ENCODE results near the gene GULP1. TPM values are rescaled to one million over a fixed set of nuclear protein-coding genes. Genes with fewer than 3 reads are reported as not detected.

Gene GULP1
- total and polyA plus RNA-seq, 10 of the 15 experiments (the other 5 are each of a cell fraction or from before 2014, with no cell fraction given) = 0.02 to 1.3 (median 0.15) TPM; not detected in 5

DNA sequence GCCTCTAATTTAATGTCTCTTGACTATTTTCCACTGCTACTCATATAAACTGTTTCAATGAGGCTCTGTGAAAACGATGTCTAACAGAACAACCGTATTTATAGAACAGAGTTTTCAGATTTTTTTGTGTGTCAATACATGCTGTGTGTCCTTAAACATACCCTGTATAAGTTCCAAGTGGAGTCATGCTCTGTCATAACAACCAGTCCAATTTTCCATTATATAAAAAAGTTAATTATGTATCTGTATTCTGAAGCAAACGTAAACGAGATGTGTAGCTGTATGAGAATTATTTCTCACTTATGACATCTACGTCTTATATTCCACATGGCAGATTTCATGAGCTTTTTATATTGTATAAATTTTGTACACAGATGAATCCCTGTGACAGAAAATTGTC, 13.9 kb upstream of the GULP1 start (continued):
- TF ChIP-seq ZBED1 (IDR thresholded peaks at IDR 0.05; ENCODE audit: borderline replicate concordance) (no peak), IKZF1 (conservative IDR thresholded peaks at IDR 0.05) (no peak), POLR2AphosphoS2 (IDR thresholded peaks at IDR 0.05; ENCODE audit: low read depth, low read length) (no peak)
- TF ChIP-seq, protein P1, sequence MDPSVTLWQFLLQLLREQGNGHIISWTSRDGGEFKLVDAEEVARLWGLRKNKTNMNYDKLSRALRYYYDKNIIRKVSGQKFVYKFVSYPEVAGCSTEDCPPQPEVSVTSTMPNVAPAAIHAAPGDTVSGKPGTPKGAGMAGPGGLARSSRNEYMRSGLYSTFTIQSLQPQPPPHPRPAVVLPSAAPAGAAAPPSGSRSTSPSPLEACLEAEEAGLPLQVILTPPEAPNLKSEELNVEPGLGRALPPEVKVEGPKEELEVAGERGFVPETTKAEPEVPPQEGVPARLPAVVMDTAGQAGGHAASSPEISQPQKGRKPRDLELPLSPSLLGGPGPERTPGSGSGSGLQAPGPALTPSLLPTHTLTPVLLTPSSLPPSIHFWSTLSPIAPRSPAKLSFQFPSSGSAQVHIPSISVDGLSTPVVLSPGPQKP (IDR thresholded peaks at IDR 0.05; ENCODE audit: low read depth, low read length) = no peak

DNA sequence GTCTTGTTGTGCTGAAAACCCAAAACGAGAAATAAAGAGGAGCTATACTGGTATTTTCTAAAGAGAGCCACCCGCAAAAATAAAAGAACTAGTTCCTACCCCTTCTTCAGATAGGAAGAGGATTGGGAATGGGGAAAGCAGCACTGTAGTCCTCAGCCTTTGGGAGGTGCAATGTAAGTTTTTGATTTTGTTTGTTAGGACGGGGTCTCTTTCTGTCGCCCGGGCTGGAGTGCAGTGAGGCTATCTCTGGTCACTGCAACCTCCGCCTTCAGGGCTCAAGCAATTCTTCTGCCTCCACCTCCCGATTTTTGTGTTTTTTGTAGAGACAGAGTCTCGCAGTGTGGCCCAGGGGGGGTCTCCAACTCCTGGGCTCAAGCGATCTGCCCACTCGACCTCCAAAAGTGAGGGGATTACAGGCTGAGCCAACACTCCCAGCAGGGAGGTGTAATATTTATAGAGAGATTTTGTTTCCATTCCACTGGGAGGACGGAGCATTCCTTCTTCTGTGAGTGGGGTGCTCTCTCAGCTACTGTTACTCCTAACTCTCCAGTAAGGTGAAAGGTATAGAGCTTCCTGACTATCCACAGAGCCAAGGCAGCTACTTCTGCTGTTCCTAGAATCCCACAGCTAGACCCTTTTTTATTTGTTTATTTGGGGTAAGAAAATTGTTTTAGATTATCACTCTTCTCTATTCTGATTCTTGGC, 13.1 kb upstream of the GULP1 start:
- H3K27me3 ChIP-seq (replicated peaks in 1 of 2; ENCODE audit: control insufficient read depth in 2 of 2, insufficient read depth in 2 of 2, low read length in 1 of 2) = no peaks in the 10 kb centered on the region; a peak in 1 of 4 replicates
- ATAC-seq (no peak), DNase-seq (ENCODE audit: low read depth, low spot score) (no peak), FAIRE-seq (no peak)
- no peaks in the 10 kb centered on the region for H3K79me2 ChIP-seq (ENCODE audit: control insufficient read depth, insufficient read depth, low read length)
- POLR2A ChIA-PET = no interaction called here
- no peaks in the 10 kb centered on the region for H4K20me1 ChIP-seq (ENCODE audit: control insufficient read depth, insufficient read depth)
- intact Hi-C loops (cut with micrococcal nuclease; ENCODE audit: unreplicated experiment) = no loop called here
- H3K9ac ChIP-seq (ENCODE audit: control insufficient read depth, insufficient read depth, low read length) = no peak overlapping the region
- H3K27ac ChIP-seq (ENCODE audit: control insufficient read depth, insufficient read depth) = no peak overlapping the region
- in situ Hi-C loops (cut with MboI) = no loop called here
- BruUV-seq (replicated peaks) = no TSS peak
- TF ChIP-seq, protein P2, sequence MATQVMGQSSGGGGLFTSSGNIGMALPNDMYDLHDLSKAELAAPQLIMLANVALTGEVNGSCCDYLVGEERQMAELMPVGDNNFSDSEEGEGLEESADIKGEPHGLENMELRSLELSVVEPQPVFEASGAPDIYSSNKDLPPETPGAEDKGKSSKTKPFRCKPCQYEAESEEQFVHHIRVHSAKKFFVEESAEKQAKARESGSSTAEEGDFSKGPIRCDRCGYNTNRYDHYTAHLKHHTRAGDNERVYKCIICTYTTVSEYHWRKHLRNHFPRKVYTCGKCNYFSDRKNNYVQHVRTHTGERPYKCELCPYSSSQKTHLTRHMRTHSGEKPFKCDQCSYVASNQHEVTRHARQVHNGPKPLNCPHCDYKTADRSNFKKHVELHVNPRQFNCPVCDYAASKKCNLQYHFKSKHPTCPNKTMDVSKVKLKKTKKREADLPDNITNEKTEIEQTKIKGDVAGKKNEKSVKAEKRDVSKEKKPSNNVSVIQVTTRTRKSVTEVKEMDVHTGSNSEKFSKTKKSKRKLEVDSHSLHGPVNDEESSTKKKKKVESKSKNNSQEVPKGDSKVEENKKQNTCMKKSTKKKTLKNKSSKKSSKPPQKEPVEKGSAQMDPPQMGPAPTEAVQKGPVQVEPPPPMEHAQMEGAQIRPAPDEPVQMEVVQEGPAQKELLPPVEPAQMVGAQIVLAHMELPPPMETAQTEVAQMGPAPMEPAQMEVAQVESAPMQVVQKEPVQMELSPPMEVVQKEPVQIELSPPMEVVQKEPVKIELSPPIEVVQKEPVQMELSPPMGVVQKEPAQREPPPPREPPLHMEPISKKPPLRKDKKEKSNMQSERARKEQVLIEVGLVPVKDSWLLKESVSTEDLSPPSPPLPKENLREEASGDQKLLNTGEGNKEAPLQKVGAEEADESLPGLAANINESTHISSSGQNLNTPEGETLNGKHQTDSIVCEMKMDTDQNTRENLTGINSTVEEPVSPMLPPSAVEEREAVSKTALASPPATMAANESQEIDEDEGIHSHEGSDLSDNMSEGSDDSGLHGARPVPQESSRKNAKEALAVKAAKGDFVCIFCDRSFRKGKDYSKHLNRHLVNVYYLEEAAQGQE (IDR thresholded peaks at IDR 0.05; ENCODE audit: low read depth, low read length) = no peak
- TF ChIP-seq NFIC (IDR thresholded peaks at IDR 0.05; ENCODE audit: low read depth, low read length) (no peak), CHD2 (IDR thresholded peaks at IDR 0.05; ENCODE audit: borderline replicate concordance, low read depth, low read length) (no peak), SMC3 (IDR thresholded peaks at IDR 0.05; ENCODE audit: borderline replicate concordance, low read length) (no peak), NFYB (IDR thresholded peaks at IDR 0.05; ENCODE audit: insufficient read depth, low read depth, low read length) (no peak)
- TF ChIP-seq, protein P3, sequence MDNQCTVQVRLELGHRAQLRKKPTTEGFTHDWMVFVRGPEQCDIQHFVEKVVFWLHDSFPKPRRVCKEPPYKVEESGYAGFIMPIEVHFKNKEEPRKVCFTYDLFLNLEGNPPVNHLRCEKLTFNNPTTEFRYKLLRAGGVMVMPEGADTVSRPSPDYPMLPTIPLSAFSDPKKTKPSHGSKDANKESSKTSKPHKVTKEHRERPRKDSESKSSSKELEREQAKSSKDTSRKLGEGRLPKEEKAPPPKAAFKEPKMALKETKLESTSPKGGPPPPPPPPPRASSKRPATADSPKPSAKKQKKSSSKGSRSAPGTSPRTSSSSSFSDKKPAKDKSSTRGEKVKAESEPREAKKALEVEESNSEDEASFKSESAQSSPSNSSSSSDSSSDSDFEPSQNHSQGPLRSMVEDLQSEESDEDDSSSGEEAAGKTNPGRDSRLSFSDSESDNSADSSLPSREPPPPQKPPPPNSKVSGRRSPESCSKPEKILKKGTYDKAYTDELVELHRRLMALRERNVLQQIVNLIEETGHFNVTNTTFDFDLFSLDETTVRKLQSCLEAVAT (IDR thresholded peaks at IDR 0.05) = no peak
- SMC1A ChIA-PET (ENCODE audit: uncharacterized antibody, unreplicated experiment) = interaction anchor here (1.2 to 1.5 kb wide), 2 partner anchors 12 to 17 kb away, joined by 3 to 5 read pairs; no protein-coding TSS in a partner anchor
- CTCF ChIA-PET = no interaction called here
- H3K4me3 ChIP-seq = no peak overlapping the region
- RAD21 ChIA-PET (ENCODE audit: unreplicated experiment) = no interaction called here
- H3K4me1 ChIP-seq (ENCODE audit: control insufficient read depth, insufficient read depth, low read length) = no peaks in the 10 kb centered on the region
- H3K9me3 ChIP-seq (replicated peaks; ENCODE audit: control insufficient read depth, insufficient read depth, low read length) = no peaks in the 10 kb centered on the region
- H2AFZ ChIP-seq (ENCODE audit: control insufficient read depth, low read depth, low read length) = no peak overlapping the region
- no peaks in the 10 kb centered on the region for H3K36me3 ChIP-seq (ENCODE audit: control insufficient read depth in 2 of 2, insufficient read depth in 2 of 2, low read length in 1 of 2)
- H3K4me2 ChIP-seq (ENCODE audit: control insufficient read depth, insufficient read depth) = no peak overlapping the region
- 35% methylated on average over 11 of the region's 11 CpGs for WGBS (ENCODE audit: insufficient coverage, insufficient replicate concordance, low lambda C conversion rate, missing lambda C conversion rate)
